GM13976 (cell line): Measurements from ENCODE around the gene LRRC72.
"Not testable (repeated sequence)": the region's sequence is repeated elsewhere in the genome, so short reads cannot be mapped to it uniquely, and the experiment has no call there.

Source experiments
- DNase-seq: peaks from one replicate; pipeline ENCODE4 v3.0.0; 2012; ENCODE audit warnings: low spot score
- in situ Hi-C: fragments of 300-500 bp; cut with MboI; formaldehyde crosslinking; loops from one replicate; pipeline ENCODE4 v1.12.0; 2022; ENCODE audit warnings: low sequenced_read_pairs, mixed read lengths, inconsistent platforms; ENCODE audit not compliant: unreplicated experiment
- TF ChIP-seq, protein P1 (sequence below): IDR thresholded peaks from 2 replicates; pipeline ENCODE4 v1.5.1; 2012; ENCODE audit warnings: borderline replicate concordance, mild to moderate bottlenecking; ENCODE audit not compliant: insufficient read depth; ENCODE audit errors: extremely low read depth, missing control alignments, control extremely low read depth

Gene LRRC72

DNA sequence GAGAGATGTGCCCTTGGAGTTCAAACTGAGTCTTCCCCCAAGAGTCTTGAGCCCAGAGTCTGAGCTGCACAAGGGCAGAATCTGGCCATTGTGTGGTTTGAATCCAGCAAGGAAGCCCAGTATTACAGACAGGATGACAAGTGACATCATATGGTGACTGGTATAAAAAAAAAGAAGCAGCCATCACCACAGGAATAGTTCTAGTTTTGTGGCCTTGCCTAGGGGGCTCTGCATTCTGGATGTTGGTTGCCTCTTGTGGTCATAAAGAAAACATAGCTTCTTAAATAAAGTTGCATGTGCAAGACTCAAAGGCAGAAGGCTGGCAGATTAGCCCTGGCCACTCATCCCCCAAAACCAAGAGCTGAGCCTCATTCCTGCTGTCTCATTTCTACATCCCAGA lies 16.8 kb upstream of the LRRC72 start:
- in situ Hi-C loops = no loop called here
- DNase-seq = no peak
- TF ChIP-seq, protein P1, sequence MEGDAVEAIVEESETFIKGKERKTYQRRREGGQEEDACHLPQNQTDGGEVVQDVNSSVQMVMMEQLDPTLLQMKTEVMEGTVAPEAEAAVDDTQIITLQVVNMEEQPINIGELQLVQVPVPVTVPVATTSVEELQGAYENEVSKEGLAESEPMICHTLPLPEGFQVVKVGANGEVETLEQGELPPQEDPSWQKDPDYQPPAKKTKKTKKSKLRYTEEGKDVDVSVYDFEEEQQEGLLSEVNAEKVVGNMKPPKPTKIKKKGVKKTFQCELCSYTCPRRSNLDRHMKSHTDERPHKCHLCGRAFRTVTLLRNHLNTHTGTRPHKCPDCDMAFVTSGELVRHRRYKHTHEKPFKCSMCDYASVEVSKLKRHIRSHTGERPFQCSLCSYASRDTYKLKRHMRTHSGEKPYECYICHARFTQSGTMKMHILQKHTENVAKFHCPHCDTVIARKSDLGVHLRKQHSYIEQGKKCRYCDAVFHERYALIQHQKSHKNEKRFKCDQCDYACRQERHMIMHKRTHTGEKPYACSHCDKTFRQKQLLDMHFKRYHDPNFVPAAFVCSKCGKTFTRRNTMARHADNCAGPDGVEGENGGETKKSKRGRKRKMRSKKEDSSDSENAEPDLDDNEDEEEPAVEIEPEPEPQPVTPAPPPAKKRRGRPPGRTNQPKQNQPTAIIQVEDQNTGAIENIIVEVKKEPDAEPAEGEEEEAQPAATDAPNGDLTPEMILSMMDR = no peak

- TF ChIP-seq, protein P1 = no peak
- in situ Hi-C loops = no loop called here
Measured at GRCh38 chr7:16511314-16511713, 15.3 kb upstream of the LRRC72 start.

GRCh38 chr7:16512097-16512496 lies 14.5 kb upstream of the LRRC72 start:
- TF ChIP-seq, protein P1 = no peak
- no peak for DNase-seq
- in situ Hi-C loops = no loop called here

More at GRCh38 chr7:16511314-16511713, 15.3 kb upstream of the LRRC72 start:
- DNase-seq = no peak

GRCh38 chr7:16514271-16514670 lies 12.4 kb upstream of the LRRC72 start:
- TF ChIP-seq, protein P1 = no peak
- DNase-seq = no peak
- in situ Hi-C loops = no loop called here

- in situ Hi-C loops = no loop called here
- TF ChIP-seq, protein P1 = no peak
Measured at GRCh38 chr7:16514729-16515128, 11.9 kb upstream of the LRRC72 start.

DNA sequence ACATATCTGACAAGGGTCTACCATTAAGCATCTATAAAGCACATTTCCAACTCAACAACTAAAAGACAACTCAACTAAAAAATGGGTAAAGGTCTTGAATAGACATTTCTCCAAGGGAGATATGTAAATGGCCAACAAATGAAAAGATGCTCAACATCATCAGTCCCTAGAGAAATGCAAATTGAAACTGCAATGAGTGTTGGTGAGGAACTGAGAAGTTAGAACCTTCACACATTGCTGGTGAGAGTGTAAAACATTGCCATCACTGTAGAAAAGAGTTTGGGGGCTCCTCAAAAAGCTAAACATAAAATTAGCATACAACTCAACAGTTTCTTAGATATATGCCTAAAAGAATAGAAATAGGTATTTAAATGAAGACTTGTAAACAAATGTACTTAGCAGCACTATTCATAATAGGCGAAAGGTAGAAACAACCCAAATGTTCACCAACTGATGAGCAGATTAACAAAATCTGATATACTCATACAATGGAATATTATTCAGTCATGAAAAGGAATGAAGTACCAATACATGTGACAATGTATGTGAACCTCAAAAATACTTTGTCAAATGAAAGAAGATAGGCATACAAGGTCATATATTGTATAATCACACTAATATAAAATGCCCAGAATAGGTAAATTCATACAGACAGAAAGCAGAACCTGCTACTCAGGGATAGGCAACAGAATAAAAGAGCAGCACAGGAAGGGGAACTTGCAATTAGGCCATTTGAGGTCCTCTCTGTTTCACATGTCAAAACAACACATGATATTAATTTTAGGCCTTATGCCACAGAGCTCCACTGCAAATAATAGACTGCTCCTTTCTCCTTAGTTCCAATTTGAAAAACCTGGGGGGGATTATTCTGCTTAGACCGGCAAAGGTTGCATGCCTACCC lies 10.6 kb upstream of the LRRC72 start:
- in situ Hi-C loops = no loop called here
- DNase-seq = no peak
- TF ChIP-seq, protein P1 = no peak

More at GRCh38 chr7:16514729-16515128, 11.9 kb upstream of the LRRC72 start:
- no peak for DNase-seq

- DNase-seq, in situ Hi-C loops: not testable (repeated sequence)
Measured at GRCh38 chr7:16519985-16520384, 6.6 kb upstream of the LRRC72 start.
